NCI-H446 (cell line): Measurements from ENCODE around the gene GCN1.
A peak's percentile ranks its signal among the peaks of the same experiment; 100 is the strongest.
"Not testable (repeated sequence)": the region's sequence is repeated elsewhere in the genome, so short reads cannot be mapped to it uniquely, and the experiment has no call there.

Experiments used
- DNase-seq, 2 experiments: peaks; one replicate each; lab custom pipeline; 2025; lab: John Stamatoyannopoulos, UW

GCN1 gene

DNA sequence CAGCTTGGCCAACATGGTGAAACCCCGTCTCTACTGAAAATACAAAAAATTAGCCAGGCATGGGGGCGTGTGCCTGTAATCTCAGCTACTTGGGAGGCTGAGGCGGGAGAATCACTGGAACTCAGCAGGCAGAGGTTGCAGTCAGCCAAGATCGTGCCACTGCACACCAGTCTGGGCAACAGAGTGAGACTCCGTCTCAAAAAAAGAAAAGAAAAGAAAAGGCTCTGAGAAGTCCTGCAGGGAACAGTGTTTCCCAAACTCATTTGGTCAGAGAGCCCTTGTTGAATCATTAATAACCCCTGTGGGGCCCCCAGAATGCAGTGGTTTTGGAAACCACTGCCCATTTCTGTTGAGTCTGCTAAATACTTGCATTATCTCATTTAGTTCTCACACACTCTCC is 18.7 kb upstream of the GCN1 start:
- not testable (repeated sequence) for DNase-seq

DNA sequence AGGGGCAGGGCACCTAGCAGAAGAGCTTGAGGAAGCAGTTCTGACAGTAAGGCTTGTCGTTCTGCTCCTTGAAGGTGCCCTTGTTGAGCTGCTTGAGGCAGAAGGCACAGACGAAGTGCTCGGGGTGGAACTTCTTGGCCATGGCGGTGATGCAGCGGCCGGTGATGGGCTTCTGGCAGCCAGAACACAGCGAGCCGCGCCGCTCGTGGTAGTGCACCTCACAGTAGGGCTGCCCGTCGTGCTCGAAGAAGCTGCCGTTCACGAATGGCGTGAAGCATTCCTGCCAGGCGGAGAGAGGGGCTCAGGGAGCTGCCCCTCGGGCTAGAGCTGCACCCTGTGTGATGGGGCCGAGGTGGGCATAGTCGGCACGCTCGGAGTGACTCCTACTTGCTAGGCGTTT is 17.8 kb upstream of the GCN1 start:
- DNase-seq: no peak

DNA sequence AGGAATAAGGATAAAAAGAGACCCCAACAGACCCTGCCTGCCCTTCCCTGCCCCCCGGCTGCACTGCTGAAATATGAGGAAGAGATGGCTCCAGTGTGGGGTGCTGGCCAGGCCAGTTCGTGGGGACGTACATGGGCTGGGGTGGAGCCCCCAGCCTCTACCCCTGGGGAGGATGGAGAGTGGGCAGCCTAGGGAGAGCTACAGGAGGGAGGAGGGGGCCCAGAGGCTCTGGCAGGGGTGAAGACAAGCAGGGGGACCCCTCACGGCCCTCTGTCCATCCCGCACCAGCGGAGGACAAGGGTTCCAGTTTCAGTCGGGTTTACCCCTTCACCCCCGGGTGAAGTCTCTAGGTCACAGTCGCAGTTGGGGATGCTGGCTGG is 17.4 kb upstream of the GCN1 start:
- DNase-seq: no peak

DNA sequence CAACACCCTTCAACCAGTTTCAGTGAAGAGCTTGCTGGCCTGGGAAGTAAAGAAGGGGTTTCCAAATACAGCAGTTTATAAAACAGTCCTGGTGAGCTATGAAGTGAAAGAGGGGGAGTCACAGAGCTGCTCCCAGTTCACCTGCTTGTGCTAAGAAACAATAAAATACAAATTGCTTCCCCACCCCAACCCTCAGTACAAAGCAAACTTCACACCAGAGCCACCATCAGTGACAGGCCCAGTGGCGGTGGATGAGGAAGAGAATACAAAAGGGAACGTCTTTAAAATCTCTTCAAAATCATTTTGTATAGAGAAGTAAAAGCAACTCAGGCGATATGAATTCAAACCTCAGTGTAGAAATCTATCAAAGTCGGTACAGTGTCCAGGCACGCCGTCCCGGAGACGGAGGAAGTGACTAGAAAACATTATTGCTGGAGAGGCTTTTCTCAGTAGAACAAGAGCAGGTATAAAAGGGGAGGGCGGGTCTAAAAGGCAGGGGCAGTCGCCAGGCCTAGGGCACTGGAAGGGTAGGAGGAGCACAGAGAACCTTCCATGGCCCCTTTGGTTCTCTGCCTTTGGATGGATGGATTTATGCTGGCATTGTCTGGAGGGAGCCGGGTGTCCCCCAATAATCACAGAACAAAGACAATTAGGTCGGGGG is 16.9 kb upstream of the GCN1 start:
- DNase-seq: no peak

DNA sequence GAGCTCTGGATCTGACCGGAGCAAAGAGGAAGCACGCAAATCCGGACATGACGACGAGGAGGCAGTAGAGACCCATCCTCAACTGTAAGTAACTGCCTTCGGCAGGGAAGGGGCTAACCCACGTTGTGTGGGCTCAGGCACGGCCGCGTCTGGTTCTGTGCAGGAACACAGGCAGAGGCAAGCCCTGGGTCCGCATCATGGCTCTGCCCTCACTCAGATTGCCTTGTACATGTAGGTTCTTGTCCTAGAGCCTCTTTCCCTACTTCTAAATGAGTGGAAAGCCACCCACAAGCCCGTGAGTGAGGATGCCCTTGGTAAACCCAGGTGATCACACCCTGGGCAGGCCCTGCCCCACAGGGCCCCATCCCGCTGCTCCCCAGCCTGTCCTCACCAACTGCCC is 15.3 kb upstream of the GCN1 start:
- DNase-seq: no peak

DNA sequence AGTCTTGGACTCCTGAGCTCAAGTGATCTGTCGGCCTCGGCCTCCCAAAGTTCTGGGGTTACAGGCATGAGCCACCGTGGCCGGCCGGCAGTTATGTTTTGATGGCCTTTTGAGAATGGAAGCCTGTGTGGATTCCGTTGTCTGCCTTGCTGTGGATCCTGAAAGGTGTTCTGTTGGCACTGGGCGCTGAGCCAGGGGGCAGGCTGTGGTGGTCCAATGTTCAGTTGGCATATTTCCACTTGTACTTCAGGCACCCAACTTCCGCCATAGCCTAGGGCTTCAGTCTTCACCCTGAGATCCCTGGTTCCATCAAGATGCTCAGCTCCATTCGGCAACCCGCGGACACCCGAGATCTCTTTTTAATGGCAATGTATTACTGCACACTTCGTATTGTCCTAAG is 12.7 kb upstream of the GCN1 start:
- no peak for DNase-seq

DNA sequence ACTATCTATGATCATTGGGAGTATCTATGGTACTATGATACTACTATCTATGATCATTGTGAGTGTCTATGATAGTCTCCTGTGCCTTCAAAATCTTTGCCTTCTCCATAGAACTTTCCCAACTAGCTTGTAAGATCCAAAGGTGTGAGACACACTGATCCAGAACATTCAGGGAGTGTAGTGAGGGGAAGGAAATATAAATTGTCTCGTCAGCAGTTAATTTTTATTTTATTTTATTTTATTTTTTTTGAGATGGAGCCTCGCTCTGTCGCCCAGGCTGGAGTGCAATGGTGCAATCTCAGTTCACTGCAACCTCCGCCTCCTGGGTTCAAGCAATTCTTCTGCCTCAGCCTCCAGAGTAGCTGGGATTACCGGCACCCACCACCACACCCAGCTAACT is 12.3 kb upstream of the GCN1 start:
- not testable (repeated sequence) for DNase-seq

DNA sequence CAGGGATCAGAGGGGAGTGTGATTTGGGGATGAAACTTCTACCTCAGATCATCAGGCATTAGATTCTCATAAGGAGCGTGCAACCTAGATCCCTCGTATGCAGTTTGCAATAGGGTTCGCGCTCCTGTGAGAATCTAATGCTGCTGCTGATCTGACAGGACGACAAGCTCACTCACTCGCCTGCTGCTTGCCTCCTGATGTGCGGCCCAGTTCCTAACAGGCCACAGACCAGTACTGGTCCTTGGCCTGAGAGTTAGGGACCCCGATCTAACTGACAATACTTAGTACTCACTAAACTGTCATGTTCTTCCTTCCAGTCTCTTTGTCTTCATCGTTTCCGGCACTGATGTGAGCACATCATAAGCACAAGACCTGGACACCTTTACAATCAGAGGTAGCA is 11.7 kb upstream of the GCN1 start:
- no peak for DNase-seq

DNA sequence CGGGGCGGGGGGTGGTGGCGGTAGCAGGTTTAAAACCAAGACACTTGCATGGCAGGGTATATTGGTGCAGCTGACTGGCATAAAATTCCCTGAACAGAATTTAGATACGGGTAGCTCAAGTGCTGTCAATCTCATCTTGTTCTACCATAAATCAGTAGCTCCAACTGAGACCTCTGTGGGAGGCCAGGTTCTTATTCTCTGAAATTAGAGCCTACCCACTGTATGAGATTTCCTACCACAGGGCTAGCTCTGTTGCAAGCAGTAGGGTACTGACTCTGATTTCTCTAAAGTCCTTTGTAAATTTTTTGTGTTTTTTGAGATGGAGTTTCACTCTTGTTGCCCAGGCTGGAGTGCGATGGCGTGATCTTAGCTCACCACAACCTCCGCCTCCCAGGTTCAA is 9.7 kb upstream of the GCN1 start:
- no peak for DNase-seq

DNA sequence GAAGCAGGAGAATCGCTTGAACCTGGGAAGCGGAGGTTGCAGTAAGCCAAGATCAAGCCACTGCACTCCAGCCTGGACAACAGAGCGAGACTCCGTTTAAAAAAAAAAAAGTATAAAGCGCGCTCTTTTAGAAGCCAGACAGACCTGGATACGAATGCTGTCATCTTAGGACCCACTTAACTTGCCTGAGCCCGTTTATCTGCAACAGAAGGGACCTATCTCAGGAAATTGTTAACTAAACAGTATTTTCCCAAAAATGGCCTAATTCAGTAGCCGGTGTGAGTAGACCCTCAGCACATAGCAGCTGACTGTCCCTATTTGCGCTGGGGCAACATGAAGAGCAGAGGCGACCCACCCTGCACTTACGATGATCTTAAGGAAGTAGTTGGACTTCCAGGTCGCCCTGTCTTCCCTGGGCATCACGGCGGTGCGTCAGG is 5.9 kb upstream of the GCN1 start:
- no peak for DNase-seq

DNA sequence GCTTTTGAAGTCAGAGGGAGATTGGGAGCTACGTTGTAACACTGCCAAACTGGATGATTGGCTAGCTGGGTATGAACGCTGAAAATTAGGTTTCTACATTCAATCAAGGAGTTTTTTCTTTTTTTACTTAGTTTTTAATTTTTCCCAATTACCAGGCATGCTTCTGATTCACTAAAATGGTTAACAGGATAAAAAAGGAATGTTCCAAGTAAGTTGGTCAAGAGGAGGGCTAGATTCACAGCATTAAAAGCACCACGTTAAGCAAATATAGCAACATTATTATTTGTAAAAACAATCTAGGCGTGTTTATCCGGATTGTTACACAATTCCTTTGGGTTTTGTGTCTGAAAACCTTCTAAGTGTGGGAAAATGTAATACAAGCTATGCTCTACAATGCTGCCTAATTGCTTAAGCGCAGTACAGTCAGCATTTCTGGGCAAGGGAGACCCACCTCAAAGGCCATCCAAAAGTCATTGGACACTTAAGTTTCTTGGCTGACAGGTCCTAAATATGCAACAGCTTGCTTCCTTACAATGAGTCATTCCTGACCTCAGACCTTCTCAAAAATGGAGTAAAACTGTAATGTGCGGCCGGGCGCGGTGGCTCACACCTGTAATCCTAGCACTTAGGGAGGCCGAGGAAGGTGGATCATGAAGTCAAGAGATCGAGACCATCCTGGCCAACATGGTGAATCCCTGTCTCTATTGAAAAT is 5.2 kb upstream of the GCN1 start:
- peak in 1 of 2 experiments; percentile 21 for DNase-seq

DNA sequence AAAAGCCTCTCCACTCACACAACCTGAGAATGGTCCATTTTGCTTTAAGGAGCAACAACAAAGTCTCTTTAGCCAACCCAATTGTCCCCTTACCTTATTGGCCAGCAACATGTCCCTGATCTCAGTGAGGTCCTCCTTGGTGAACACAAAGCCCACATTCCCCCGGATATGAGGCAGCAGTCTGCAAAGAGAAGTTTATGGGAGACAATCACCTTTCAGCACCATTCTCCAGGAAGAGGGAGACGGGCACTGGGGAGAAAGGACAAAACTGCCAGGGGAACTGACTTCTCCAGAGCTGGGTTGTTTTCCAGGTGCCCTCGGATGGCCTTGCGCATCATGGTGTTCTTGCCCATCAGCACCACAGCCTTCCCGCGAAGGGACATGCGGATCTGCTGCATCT is 4.5 kb upstream of the GCN1 start:
- DNase-seq: no peak

DNA sequence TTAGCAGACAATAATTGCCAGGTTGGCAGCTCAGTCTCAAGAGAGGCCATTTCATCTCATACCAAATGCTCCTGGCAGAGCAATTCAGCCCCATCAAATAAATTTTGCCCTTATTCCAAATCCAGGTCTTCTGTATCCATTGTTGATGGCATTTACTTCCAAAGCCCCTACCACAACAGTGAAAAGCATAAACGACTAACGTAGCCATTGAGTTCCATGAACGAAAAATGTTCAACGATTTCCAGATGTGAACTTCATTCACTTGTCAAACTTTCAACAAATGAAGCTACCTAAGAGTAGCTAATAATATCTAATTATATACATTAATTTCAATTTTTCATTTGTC is 3.0 kb upstream of the GCN1 start:
- DNase-seq: no peak

DNA sequence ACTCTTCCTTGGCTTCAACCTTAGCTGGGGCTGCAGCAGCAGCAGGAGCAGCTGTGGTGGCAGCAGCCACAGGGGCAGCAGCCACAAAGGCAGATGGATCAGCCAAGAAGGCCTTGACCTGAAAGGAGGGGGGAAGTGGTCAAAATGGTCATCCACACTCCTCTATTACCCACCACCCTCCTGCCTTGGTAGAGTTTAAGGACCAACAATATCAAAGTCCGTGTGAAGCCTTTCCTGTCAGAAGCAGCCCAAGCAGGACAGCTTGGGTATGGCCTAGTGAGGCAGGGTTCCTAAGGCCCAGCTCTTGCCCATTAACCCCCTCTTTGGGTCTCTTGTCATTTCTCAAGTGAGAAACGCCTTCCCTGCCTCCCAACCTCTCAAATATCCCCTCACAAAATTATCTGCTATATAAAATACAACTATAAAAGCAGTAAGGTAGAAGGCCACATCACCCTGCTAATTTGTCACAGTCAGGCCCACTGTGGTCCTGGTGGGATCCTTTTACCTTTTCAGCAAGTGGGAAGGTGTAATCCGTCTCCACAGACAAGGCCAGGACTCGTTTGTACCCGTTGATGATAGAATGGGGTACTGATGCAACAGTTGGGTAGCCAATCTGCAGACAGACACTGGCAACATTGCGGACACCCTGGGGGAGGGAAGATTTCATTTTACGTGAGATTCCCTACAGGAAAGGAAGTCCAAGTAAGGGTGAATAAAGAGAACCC is 2.5 kb upstream of the GCN1 start:
- not testable (repeated sequence) for DNase-seq

DNA sequence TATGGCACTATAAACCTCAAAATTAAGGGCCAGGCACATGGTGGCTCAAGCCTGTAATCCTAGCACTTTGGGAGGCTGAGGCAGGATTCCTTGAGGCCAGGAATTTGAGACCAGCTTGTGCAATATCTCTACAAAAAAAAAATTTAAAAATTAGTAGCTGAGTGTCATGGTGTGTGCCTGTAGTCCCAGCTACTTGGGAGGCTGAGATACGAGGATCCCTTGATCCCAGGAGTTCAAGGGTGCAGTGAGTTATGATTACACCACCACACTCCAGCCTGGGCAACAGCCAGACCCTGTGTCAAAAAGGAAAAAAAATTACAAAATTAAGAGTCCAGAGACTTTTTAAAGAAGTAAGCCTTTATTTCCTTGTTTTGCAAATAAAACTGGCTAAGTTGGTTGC is 1.8 kb upstream of the GCN1 start:
- no peak for DNase-seq

DNA sequence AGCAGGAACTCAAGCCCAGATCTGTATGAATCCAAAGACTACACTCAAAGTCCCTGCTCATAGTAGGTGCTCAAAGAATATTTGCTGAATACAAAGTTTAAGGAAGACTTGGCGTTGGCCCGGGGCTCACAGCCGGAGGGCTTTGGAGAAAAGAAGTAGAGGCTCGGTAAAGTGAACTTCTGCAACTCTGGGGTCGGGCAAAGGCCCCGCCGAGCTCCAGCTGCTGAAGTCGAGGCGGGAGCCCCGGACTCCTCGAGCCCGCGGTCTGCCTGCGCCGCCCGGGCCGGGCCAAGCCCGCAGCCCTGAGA is 335 bp downstream of the GCN1 start:
- no peak for DNase-seq

DNA sequence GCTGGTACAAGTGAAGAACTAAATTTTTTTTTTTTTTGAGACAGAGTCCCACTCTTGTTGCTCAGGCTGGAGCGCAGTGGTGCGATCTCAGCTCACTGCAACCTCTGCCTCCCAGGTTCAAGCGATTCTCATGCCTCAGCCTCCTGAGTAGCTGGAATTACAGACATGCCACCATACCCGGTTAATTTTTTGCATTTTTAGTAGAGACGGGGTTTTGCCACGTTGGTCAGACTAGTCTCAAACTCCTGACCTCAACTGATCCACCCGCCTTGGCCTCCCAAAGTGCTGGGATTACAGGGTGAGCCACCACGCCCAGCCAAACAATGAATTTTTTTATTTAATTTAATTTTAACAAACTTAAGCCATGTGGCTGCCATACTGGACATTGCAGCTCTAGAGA is 1.2 kb downstream of the GCN1 start:
- not testable (repeated sequence) for DNase-seq

DNA sequence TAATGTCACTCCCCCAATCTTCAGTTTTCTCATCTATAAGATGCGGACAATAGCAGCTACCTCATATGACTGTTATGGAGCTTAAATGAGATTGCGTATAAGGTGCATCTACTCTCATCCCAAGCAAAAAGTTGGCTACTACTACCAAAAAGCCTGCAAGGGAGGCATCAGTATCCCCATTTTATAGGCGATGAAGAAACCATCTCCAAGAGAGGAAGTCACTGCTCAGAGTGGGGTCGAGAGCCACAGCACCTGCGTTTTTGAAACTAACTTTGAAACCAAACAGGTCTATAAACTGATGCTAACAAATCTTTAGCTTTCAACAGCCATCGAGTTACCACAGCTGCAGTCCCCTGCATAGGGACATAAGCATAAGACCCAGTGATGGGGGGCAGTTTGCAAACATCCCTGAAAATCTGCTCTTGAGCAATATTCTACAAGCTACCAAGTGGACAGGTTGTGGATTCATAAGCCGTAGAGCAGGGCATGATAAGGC is 3.5 kb downstream of the GCN1 start:
- no peak for DNase-seq

DNA sequence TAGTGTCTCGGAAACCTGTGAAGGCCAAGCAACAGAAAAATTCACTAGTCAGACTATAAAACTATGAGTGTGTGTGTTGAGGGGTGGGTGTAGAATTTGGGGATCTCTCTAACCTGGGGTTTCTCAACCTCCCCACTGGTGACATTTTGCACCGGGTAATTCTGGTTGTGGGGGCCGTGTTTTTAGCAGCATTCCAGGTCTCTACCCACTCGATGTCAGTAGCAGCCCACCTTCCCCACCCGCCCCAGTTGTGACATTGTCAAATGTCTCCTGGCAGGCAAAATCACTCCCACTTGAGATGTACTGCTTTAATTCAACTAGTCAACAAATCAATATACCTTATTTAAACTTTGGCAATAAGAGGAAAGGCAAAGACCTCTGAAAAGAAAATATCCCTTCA is 4.1 kb downstream of the GCN1 start:
- DNase-seq: no peak

DNA sequence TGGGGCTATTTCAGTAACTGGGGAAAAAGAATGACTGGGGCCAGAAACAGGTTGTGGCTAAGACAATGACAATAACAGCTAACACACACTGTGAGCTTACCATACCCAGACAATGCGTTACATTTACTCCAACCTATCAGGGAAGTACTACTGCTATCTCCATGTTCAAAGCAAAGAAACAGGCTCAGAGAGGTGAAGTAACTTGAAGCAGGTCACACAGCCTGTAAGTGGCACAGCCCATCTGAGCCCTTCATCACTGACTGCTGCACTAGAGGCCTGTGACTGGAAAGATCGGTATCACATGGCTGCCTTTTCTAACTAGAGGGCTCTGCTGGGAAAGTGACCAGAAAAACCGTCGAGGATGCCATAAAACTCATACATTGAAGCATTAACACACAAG is 7.9 kb downstream of the GCN1 start:
- DNase-seq: no peak

DNA sequence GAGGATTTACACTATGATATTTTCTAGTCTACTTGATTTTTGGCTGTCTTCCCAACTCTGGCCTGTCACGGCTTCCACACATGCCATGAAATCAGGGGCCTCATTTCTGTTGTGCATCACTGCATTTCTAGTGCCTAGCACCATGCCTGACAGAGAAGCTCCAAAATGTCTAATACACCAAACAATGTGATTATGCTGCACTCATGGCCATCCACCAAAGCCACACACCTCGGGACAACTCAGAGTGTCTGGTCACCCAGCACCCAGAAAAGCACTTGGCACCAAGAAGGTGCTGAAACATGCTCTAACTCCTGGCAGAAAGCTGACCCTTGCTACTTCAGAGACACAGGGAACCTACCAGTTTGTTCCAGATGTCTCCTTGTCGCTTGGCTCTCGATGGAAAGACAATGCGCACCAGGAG is 11.3 kb downstream of the GCN1 start:
- peak; percentile 51 to 71 for DNase-seq

DNA sequence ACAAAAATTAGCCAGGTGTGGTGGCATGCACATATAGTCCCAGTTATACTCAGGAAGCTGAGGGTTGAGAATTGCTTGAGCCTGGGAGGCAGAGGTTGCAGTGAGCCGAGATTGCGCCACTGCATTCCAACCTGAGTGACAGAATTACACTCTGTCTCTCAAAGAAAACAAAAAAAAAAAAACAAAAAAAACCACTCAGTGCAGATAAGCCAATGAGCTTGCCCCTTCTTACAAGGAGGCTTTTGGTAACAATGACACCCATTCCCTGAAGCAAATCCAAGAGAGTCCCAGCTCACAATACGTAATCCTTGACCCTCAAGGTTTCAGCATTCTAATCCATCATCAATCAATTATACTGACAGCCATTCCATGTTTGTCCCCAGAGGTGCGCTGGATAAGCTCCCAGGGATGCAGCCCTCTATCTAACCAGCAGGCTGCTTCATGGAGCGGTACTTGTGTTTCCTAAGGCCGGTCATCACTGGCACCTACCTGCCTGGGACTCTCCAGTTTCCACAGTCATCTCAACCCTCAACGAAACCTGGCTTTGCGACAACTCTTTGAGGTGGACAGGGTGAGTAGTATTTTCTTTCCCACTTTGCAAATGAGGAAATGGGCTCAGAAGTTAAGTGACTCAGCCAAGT is 12.4 kb downstream of the GCN1 start:
- no peak for DNase-seq

DNA sequence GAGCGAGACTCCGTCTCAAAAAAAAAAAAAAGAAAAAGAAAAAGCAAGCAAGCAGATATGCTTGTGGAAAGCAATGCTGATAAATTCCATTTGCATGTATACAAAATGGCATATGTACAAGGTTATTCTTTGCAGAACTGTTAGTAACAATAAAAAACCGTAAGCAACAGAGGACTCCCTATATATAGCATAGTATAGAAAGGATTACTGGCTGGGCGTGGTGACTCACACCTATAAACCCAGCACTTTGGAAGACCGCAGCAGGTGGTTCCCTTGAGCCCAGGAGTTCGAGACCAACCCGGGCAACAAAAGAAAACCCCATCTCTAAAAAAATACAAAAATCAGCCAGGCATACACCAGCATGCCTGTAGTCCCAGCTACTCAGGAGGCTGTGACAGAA is 13.5 kb downstream of the GCN1 start:
- no peak for DNase-seq
